ENCODE data around the gene MTMR12. TPM values are rescaled to one million over a fixed set of nuclear protein-coding genes. Genes with fewer than 3 reads are reported as not detected.

Gene MTMR12
- total RNA-seq, 1 donor, result 19.9 TPM

GRCh38 chr5:32230356-32231099, 82.2 kb downstream of the MTMR12 start:
- no peak overlapping the region for H3K4me3 ChIP-seq (ENCODE audit: low read depth, low read length)
- TF ChIP-seq CTCF (IDR thresholded peaks at IDR 0.05; ENCODE audit: insufficient read depth, low read depth, low read length), result no peak
- DNase-seq (ENCODE audit: low read depth), result no peak

DNA sequence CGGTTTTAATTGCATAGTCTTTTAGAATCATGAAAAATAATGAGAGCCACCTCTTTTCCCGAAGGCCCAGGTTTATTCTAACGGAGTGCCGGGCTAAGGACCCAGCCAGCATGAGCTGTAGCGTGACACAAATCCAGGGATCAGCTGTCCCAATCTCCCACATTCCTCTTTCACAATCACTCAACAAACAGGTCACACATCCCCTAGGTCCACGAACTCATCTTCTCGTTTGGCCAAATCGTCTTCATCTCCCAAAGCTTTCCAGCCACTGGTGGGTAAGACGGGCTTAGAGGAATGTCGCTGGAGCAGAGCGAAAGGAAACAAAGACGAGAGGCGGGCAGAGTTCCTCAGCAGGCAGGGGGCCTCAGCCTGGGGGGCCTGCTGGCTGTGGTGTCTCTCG, 83.2 kb downstream of the MTMR12 start:
- TF ChIP-seq CTCF (IDR thresholded peaks at IDR 0.05; ENCODE audit: insufficient read depth, low read depth, low read length), result no peak
- no peak for DNase-seq (ENCODE audit: low read depth)
- no peak overlapping the region for H3K4me3 ChIP-seq (ENCODE audit: low read depth, low read length)

GRCh38 chr5:32228816-32229215, 83.9 kb downstream of the MTMR12 start:
- no peak for DNase-seq (ENCODE audit: low read depth)
- H3K4me3 ChIP-seq (ENCODE audit: low read depth, low read length), result no peak overlapping the region
- no peak for TF ChIP-seq CTCF (IDR thresholded peaks at IDR 0.05; ENCODE audit: insufficient read depth, low read depth, low read length)

- H3K4me3 ChIP-seq (ENCODE audit: low read depth, low read length), result no peak overlapping the region
- TF ChIP-seq CTCF (IDR thresholded peaks at IDR 0.05; ENCODE audit: insufficient read depth, low read depth, low read length), result no peak
- DNase-seq (ENCODE audit: low read depth), result peak; percentile 93
Observed at GRCh38 chr5:32225445-32225844, 87.3 kb downstream of the MTMR12 start.

DNA sequence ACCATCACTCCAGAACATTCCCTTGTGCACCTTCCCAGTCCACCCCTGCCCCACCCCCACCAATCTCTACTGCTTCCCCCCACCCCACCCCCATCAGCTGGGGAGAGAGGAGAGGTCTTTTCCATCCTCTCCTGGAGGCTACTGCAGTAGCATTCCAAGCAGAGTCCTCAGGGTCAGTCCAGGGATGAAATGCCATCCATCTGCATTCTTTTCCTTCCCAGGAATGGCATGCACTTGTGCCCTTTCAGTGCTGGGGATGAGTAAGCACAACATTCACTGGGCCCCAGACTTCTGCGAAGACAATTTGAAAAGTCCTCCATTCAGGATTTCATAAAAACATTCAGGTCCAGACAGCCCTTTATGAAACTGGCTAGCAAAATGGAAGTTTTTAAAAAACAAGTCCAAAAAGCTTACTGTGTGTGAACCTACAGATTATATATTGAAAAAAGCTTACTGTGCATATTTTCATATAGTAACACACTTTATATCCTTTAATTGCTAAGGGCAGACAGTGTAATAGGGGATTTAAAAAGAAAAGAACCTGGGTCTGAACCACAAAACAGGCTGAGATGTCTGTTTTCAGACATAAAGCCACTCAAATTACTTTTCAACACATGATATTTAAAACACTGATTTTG, 88.6 kb downstream of the MTMR12 start:
- H3K4me3 ChIP-seq (ENCODE audit: low read depth, low read length), result no peak overlapping the region
- no peak for TF ChIP-seq CTCF (IDR thresholded peaks at IDR 0.05; ENCODE audit: insufficient read depth, low read depth, low read length)
- DNase-seq (ENCODE audit: low read depth), result peak; percentile 47

- no peak for DNase-seq (ENCODE audit: low read depth)
- H3K4me3 ChIP-seq (ENCODE audit: low read depth, low read length), result no peak overlapping the region
- TF ChIP-seq CTCF (IDR thresholded peaks at IDR 0.05; ENCODE audit: insufficient read depth, low read depth, low read length), result no peak
Observed at GRCh38 chr5:32222723-32223470, 89.8 kb downstream of the MTMR12 start.
